ENCODE measurements around the gene BLTP3A.
"Not testable (repeated sequence)": the region's sequence is repeated elsewhere in the genome, so short reads cannot be mapped to it uniquely, and the experiment has no call there.

The BLTP3A gene
- 44.1 reads per million, percentile 65 among the genes with 10 or more reads in this experiment for total RNA-seq

- DNase-seq = peak; percentile 47
These were observed at the start of gene BLTP3A for GRCh38 chr6:34791701-34792604. Gene BLTP3A, plus strand, starts transcription at chr6:34792083. Its CDS starts 168 bp downstream, at chr6:34792251.

- DNase-seq = no peak
These were observed 49.8 kb upstream of the BLTP3A start for GRCh38 chr6:34742094-34742493.

- DNase-seq = no peak
These were observed 48.1 kb upstream of the BLTP3A start for GRCh38 chr6:34743625-34744293.

GRCh38 chr6:34744294-34744647 lies 47.6 kb upstream of the BLTP3A start:
- DNase-seq = not testable (repeated sequence)

GRCh38 chr6:34745277-34746103 lies 46.4 kb upstream of the BLTP3A start:
- no peak for DNase-seq

- no peak for DNase-seq
These were observed 45.6 kb upstream of the BLTP3A start for GRCh38 chr6:34746104-34746846.

GRCh38 chr6:34748757-34749156 lies 43.1 kb upstream of the BLTP3A start:
- no peak for DNase-seq

GRCh38 chr6:34756513-34756856 lies 35.4 kb upstream of the BLTP3A start:
- DNase-seq = not testable (repeated sequence)

GRCh38 chr6:34757687-34758274 lies 34.1 kb upstream of the BLTP3A start:
- no peak for DNase-seq

GRCh38 chr6:34760108-34760507 lies 31.8 kb upstream of the BLTP3A start:
- DNase-seq = no peak

- not testable (repeated sequence) for DNase-seq
These were observed 30.2 kb upstream of the BLTP3A start for GRCh38 chr6:34761681-34762080.

GRCh38 chr6:34768148-34768547 lies 23.7 kb upstream of the BLTP3A start:
- no peak for DNase-seq

GRCh38 chr6:34771727-34772126 lies 20.2 kb upstream of the BLTP3A start:
- DNase-seq = no peak

GRCh38 chr6:34772940-34773339 lies 18.9 kb upstream of the BLTP3A start:
- DNase-seq = no peak

GRCh38 chr6:34773916-34774315 lies 18.0 kb upstream of the BLTP3A start:
- no peak for DNase-seq

GRCh38 chr6:34774967-34775366 lies 16.9 kb upstream of the BLTP3A start:
- DNase-seq = no peak

GRCh38 chr6:34785375-34785774 lies 6.5 kb upstream of the BLTP3A start:
- not testable (repeated sequence) for DNase-seq

GRCh38 chr6:34787152-34787551 lies 4.7 kb upstream of the BLTP3A start:
- not testable (repeated sequence) for DNase-seq

- DNase-seq = no peak
These were observed 3.8 kb upstream of the BLTP3A start for GRCh38 chr6:34788111-34788510.

GRCh38 chr6:34791164-34791700 lies 651 bp upstream of the BLTP3A start:
- peak; percentile 18 for DNase-seq

- DNase-seq = no peak
These were observed 970 bp downstream of the BLTP3A start for GRCh38 chr6:34792605-34793500.

All from effector CD4-positive, alpha-beta T cell (primary cell).